K562 (cell line): ENCODE measurements around the gene FUT8. TPM values are rescaled to one million over a fixed set of nuclear protein-coding genes. Genes with fewer than 3 reads are reported as not detected.

Experiments
- ATAC-seq: fragments of 200-7000 bp; cut with Tn5 transposase; 3 replicates; pipeline ENCODE4 v1.9.1; 2020; ENCODE audit warnings: moderate library complexity
- BruUV-seq: library from RNA; stranded (reverse); fragments of 400-500 nt; replicated peaks from 2 replicates; lab custom pipeline; 2021; lab: Mats Ljungman, UMichigan
- CTCF ChIA-PET: fragments of 300-600 bp; formaldehyde crosslinking; extraction: SDS; loops from one replicate; lab custom pipeline; 2021; ENCODE audit warnings: low intra/inter-chr PET ratio; lab: Yijun Ruan, JAX
- POLR2A ChIA-PET: fragments of 300-600, 350-650 bp; sonication (Branson Sonifier 250); formaldehyde crosslinking; extraction: SDS; loops from one replicate; lab custom pipeline; 2021; ENCODE audit warnings: antibody characterized with exemption, inconsistent platforms; lab: Yijun Ruan, JAX
- DNase-seq, 4 experiments: peaks; one replicate each; pipeline versions ENCODE4 v3.0.0 to v3.0.0-alpha.2; 2011 to 2018; ENCODE audit warnings: low spot score in 3 of 4, mixed read lengths in 3 of 4; ENCODE audit errors: extremely low read depth in 1 of 4
- FAIRE-seq: peaks from 2 replicates; lab custom pipeline; 2011; peaks lifted over from hg19 to GRCh38; lab: Jason Lieb, UNC
- H2AFZ ChIP-seq: 2 replicates; pipeline ENCODE4 v1.6.0; 2011; ENCODE audit warnings: low read depth, low read length, control low read depth, inconsistent platforms
- H3K27ac ChIP-seq: fragments of 200-600 bp; 3 replicates; pipeline ENCODE4 v1.8.0; 2011; ENCODE audit warnings: low read depth, mild to moderate bottlenecking, control low read depth, inconsistent platforms, low read length, moderate library complexity, mixed read lengths; ENCODE audit errors: extremely low read depth
- H3K27me3 ChIP-seq, 2 experiments: fragments of 300-600 bp in 1 of 2; 2 replicates in 1 of 2; 3 replicates in 1 of 2; pipeline versions ENCODE4 v1.6.0 to v1.8.0; 2011; ENCODE audit warnings: inconsistent platforms in 2 of 2, low read length in 2 of 2, mild to moderate bottlenecking in 1 of 2, mixed read lengths in 1 of 2, moderate library complexity in 1 of 2; ENCODE audit not compliant: control insufficient read depth in 2 of 2, insufficient read depth in 2 of 2
- H3K36me3 ChIP-seq: fragments of 300-600 bp; 3 replicates; pipeline ENCODE4 v1.8.0; 2011; ENCODE audit warnings: mild to moderate bottlenecking, low read length, inconsistent platforms; ENCODE audit not compliant: control insufficient read depth, insufficient read depth
- H3K4me1 ChIP-seq, 2 experiments: fragments of 200-600 bp in 1 of 2; replicated peaks in 1 of 2; 2 replicates in 1 of 2; 3 replicates in 1 of 2; pipeline versions ENCODE4 v1.5.1 to v1.8.0; 2011; ENCODE audit warnings: inconsistent platforms in 2 of 2, low read length in 2 of 2, mild to moderate bottlenecking in 1 of 2, mixed read lengths in 1 of 2, moderate library complexity in 1 of 2; ENCODE audit not compliant: control insufficient read depth in 2 of 2, insufficient read depth in 2 of 2
- H3K4me2 ChIP-seq: 2 replicates; pipeline ENCODE4 v1.6.1; 2011; ENCODE audit warnings: low read length, control low read depth, inconsistent platforms, mixed read lengths; ENCODE audit not compliant: insufficient read depth
- H3K4me3 ChIP-seq: fragments of 200-600 bp; sonication (generic), shearing (Covaris generic); 2 replicates; pipeline ENCODE4 v1.5.1; 2016; ENCODE audit warnings: control low read depth, inconsistent platforms
- H3K79me2 ChIP-seq: fragments of 200-600 bp; 3 replicates; pipeline ENCODE4 v1.8.0; 2011; ENCODE audit warnings: low read length, inconsistent platforms; ENCODE audit not compliant: control insufficient read depth, insufficient read depth
- H3K9ac ChIP-seq, 2 experiments: 2 replicates each; pipeline versions ENCODE4 v1.6.0 to v1.6.1; 2011; ENCODE audit warnings: low read depth in 2 of 2, low read length in 2 of 2, control low read depth in 1 of 2, inconsistent platforms in 1 of 2, mild to moderate bottlenecking in 1 of 2, mixed read lengths in 1 of 2; ENCODE audit not compliant: insufficient read depth in 1 of 2
- H3K9me1 ChIP-seq: one replicate; pipeline ENCODE4 v1.6.0; 2011; ENCODE audit warnings: inconsistent platforms, mild to moderate bottlenecking, low read length, moderate library complexity; ENCODE audit not compliant: control insufficient read depth, insufficient read depth
- H3K9me3 ChIP-seq: replicated peaks from 2 replicates; pipeline ENCODE4 v1.5.1; 2011; ENCODE audit warnings: low read depth, low read length, inconsistent platforms; ENCODE audit not compliant: control insufficient read depth, insufficient read depth
- H4K20me1 ChIP-seq: replicated peaks from 2 replicates; pipeline ENCODE4 v1.6.1; 2011; ENCODE audit warnings: low read length, inconsistent platforms, mixed read lengths; ENCODE audit not compliant: control insufficient read depth, insufficient read depth
- ATF2 ChIP-seq: sonication (generic); formaldehyde crosslinking; IDR thresholded peaks from 2 replicates; pipeline ENCODE4 v1.8.1; 2022; ENCODE audit warnings: missing genetic modification reagents
- CBX2 ChIP-seq: fragments of 200-600 bp; sonication (generic); IDR thresholded peaks from one replicate; pipeline ENCODE4 v1.6.1; 2012; ENCODE audit warnings: mild to moderate bottlenecking, low read length, inconsistent platforms; ENCODE audit not compliant: insufficient read depth, poor library complexity, severe bottlenecking
- CBX3 ChIP-seq, 2 experiments: IDR thresholded peaks; 1 replicate in 1 of 2; 2 replicates in 1 of 2; pipeline ENCODE4 v1.6.1; 2012; ENCODE audit warnings: inconsistent platforms in 2 of 2, low read length in 2 of 2, borderline replicate concordance in 1 of 2, control low read depth in 1 of 2
- CHCHD3 ChIP-seq: fragments of 250-450 bp; sonication (Bioruptor Pico); IDR thresholded peaks from 2 replicates; pipeline ENCODE4 v2.1.2; 2022; ENCODE audit warnings: mild to moderate bottlenecking
- ELF4 ChIP-seq: fragments of 450-650 bp; formaldehyde crosslinking; IDR thresholded peaks from 2 replicates; pipeline ENCODE4 v1.4.0; 2022; ENCODE audit warnings: missing genetic modification characterization
- HDAC8 ChIP-seq: fragments of 450-650 bp; IDR thresholded peaks from 2 replicates; pipeline ENCODE4 v1.6.1; 2016; ENCODE audit warnings: mild to moderate bottlenecking, missing genetic modification characterization, moderate library complexity, missing compliant biosample characterization
- MCM5 ChIP-seq: fragments of 450-650 bp; IDR thresholded peaks from 2 replicates; pipeline ENCODE4 v1.6.1; 2016; ENCODE audit warnings: low read depth
- MTA1 ChIP-seq: fragments of 450-650 bp; IDR thresholded peaks from 2 replicates; pipeline ENCODE4 v1.6.1; 2017; ENCODE audit warnings: borderline replicate concordance
- MYNN ChIP-seq, 2 experiments: sonication (generic); formaldehyde crosslinking in 1 of 2; IDR thresholded peaks; 2 replicates each; pipeline versions ENCODE4 v1.5.0 to v1.6.1; 2016 to 2020; ENCODE audit warnings: antibody characterized with exemption in 1 of 2, missing genetic modification reagents in 1 of 2
- NCOA4 ChIP-seq: fragments of 450-650 bp; IDR thresholded peaks from 2 replicates; pipeline ENCODE4 v1.6.1; 2018; ENCODE audit warnings: mild to moderate bottlenecking; ENCODE audit not compliant: partially characterized antibody
- NR4A1 ChIP-seq, 2 experiments: fragments of 250-450 bp in 1 of 2; fragments of 450-650 bp in 1 of 2; sonication (Bioruptor Pico) in 1 of 2; IDR thresholded peaks; 2 replicates each; pipeline versions ENCODE4 v1.4.0 to v1.6.1; 2016 to 2020; ENCODE audit warnings: mild to moderate bottlenecking in 2 of 2, missing compliant biosample characterization in 1 of 2, missing genetic modification characterization in 1 of 2, moderate library complexity in 1 of 2
- PRMT5 ChIP-seq: sonication (generic); formaldehyde crosslinking; IDR thresholded peaks from 2 replicates; pipeline ENCODE4 v1.5.0; 2020; ENCODE audit warnings: missing genetic modification reagents
- RFX1 ChIP-seq: fragments of 450-650 bp; IDR thresholded peaks from 2 replicates; pipeline ENCODE4 v1.6.1; 2016; ENCODE audit warnings: mild to moderate bottlenecking, moderate library complexity
- TGIF2 ChIP-seq: sonication (generic); formaldehyde crosslinking; IDR thresholded peaks from 2 replicates; pipeline ENCODE4 v1.8.1; 2022; ENCODE audit warnings: mild to moderate bottlenecking, missing genetic modification reagents, moderate library complexity
- YBX1 ChIP-seq: fragments of 450-650 bp; IDR thresholded peaks from 2 replicates; pipeline ENCODE4 v1.7.1; 2016; ENCODE audit warnings: mild to moderate bottlenecking
- ZNF174 ChIP-seq: fragments of 250-450 bp; sonication (Bioruptor Pico); IDR thresholded peaks from 2 replicates; pipeline ENCODE4 v1.4.0; 2020; ENCODE audit warnings: mild to moderate bottlenecking
- ZNF3 ChIP-seq: fragments of 250-450 bp; sonication (Bioruptor Pico); IDR thresholded peaks from 2 replicates; pipeline ENCODE4 v1.5.0; 2021; ENCODE audit warnings: mild to moderate bottlenecking, moderate library complexity
- ZNF830 ChIP-seq: fragments of 250-450 bp; sonication (Bioruptor Pico); IDR thresholded peaks from 2 replicates; pipeline ENCODE4 v1.5.0; 2021; ENCODE audit warnings: mild to moderate bottlenecking
- ZSCAN32 ChIP-seq: fragments of 450-650 bp; formaldehyde crosslinking; IDR thresholded peaks from 2 replicates; pipeline ENCODE4 v1.4.0; 2020; ENCODE audit warnings: mild to moderate bottlenecking, moderate library complexity
- WGBS: fragments of 100-300 bp; shearing (Covaris generic); methylation state at CpG from one replicate; pipeline ENCODE4 v1.1.6; 2016; ENCODE audit warnings: low coverage, mixed read lengths; ENCODE audit not compliant: insufficient coverage; ENCODE audit errors: missing lambda C conversion rate; 5-methylcytosine and 5-hydroxymethylcytosine counted together
- in situ Hi-C: fragments of 300-500 bp; cut with MboI; formaldehyde crosslinking; loops from 4 replicates; pipeline ENCODE4 v1.15.0; 2018; ENCODE audit warnings: inconsistent platforms, mixed read lengths
- intact Hi-C: fragments of 100-400 bp; cut with micrococcal nuclease; formaldehyde crosslinking; loops from 2 replicates; pipeline ENCODE4 v1.14.2; 2022
- polyA plus RNA-seq, 8 experiments: library from polyadenylated mRNA; depleted of rRNA in 4 of 8; stranded (reverse) in 5 of 8; unstranded in 3 of 8; fragments of >200 nt; fragmentation: Nextera tagmentation in 2 of 8; fragmentation: Illumina TruSeq in 1 of 8; extraction: Ambion mirVana in 2 of 8; extraction: Trizol in 1 of 8; gene quantifications; 2 replicates each; pipeline versions ENCODE4 v1.2.1 to v1.2.3, GENCODE V29; 2011 to 2014; ENCODE audit warnings: inconsistent platforms in 1 of 8, missing spikeins in 1 of 8
- total RNA-seq, 7 experiments: library from RNA; depleted of rRNA in 6 of 7; stranded (reverse); fragments of >200 nt in 6 of 7; fragmentation: Illumina TruSeq in 2 of 7; extraction: Trizol in 2 of 7; gene quantifications; 2 replicates each; pipeline versions ENCODE4 v1.2.1 to v1.2.3, GENCODE V29; 2011 to 2021; ENCODE audit warnings: low replicate concordance in 1 of 7

FUT8 gene
- total and polyA plus RNA-seq, 9 of the 15 experiments (the other 6 are each of a cell fraction or from before 2014, with no cell fraction given): 4.1 to 15.2 (median 7.8) TPM

- in situ Hi-C loops: no loop called here
- no peaks in the 10 kb centered on the region for H3K36me3 ChIP-seq
- BruUV-seq: no TSS peak
- intact Hi-C loops: no loop called here
- ATAC-seq (no peak), DNase-seq (no peak)
- CTCF ChIA-PET: no interaction called here
- H3K27ac ChIP-seq: no peak overlapping the region
- no peak overlapping the region for H3K4me2 ChIP-seq
- H3K27me3 ChIP-seq: no peaks in the 10 kb centered on the region
- H3K9me1 ChIP-seq: no peaks in the 10 kb centered on the region
- TF ChIP-seq NCOA4: no peak
- no peak for TF ChIP-seq ELF4 (CRISPR knock-in tag)
- TF ChIP-seq NR4A1 (CRISPR knock-in tag; IDR thresholded peaks at IDR 0.05): no peak
- no peak for TF ChIP-seq NR4A1 (tag; IDR thresholded peaks at IDR 0.05)
- TF ChIP-seq ZNF174 (CRISPR knock-in tag): no peak
- no peak for TF ChIP-seq YBX1
- TF ChIP-seq, all 486 proteins: peak for 0
- FAIRE-seq: no peak
- no peaks in the 10 kb centered on the region for H3K4me1 ChIP-seq
- no peaks in the 10 kb centered on the region for H3K79me2 ChIP-seq
- H2AFZ ChIP-seq: no peak overlapping the region
- no peaks in the 10 kb centered on the region for H3K9me3 ChIP-seq
- POLR2A ChIA-PET: no interaction called here
- no peak overlapping the region for H3K9ac ChIP-seq
- H4K20me1 ChIP-seq: no peaks in the 10 kb centered on the region
- no peak overlapping the region for H3K4me3 ChIP-seq
- 17% methylated on average over 1 of the region's 1 CpG for WGBS
Observed at GRCh38 chr14:65718629-65719028, 306.1 kb downstream of the FUT8 start.

- no peak overlapping the region for H3K4me3 ChIP-seq
- DNase-seq: no peak
- no peaks in the 10 kb centered on the region for H3K4me1 ChIP-seq
- no peaks in the 10 kb centered on the region for H3K9me3 ChIP-seq
- no peak for ATAC-seq
- BruUV-seq: no TSS peak
- H2AFZ ChIP-seq: no peak overlapping the region
- ChIA-PET POLR2A (no interaction called here), CTCF (no interaction called here)
- no peaks in the 10 kb centered on the region for H3K36me3 ChIP-seq
- no peaks in the 10 kb centered on the region for H3K79me2 ChIP-seq
- no peaks in the 10 kb centered on the region for H3K9me1 ChIP-seq
- H3K27ac ChIP-seq: no peak overlapping the region
- H4K20me1 ChIP-seq: no peaks in the 10 kb centered on the region
- in situ Hi-C loops: no loop called here
- no peak overlapping the region for H3K9ac ChIP-seq
- intact Hi-C loops: no loop called here
- no peak overlapping the region for H3K4me2 ChIP-seq
- no peaks in the 10 kb centered on the region for H3K27me3 ChIP-seq
- FAIRE-seq: no peak
- WGBS: 40% methylated on average over 1 of the region's 1 CpG
- TF ChIP-seq HDAC8 (tag) (no peak), ZNF3 (CRISPR knock-in tag) (no peak), ZNF830 (no peak), CHCHD3 (no peak), TGIF2 (CRISPR knock-in tag) (no peak), CBX3 (IDR thresholded peaks at IDR 0.05; ENCODE audit: borderline replicate concordance in 1 of 2, low read length in 2 of 2) (no peak), RFX1 (no peak), PRMT5 (no peak), ZSCAN32 (no peak), MCM5 (no peak), MTA1 (no peak), CBX2 (no peak), MYNN (IDR thresholded peaks at IDR 0.05) (no peak), MYNN (CRISPR knock-in tag; IDR thresholded peaks at IDR 0.05) (no peak), ATF2 (no peak)
Observed at GRCh38 chr14:65720171-65720570, 307.6 kb downstream of the FUT8 start.
